Naive thymus-derived CD8-positive, alpha-beta T cell (primary cell): ENCODE data around the gene SVIL. TPM values are rescaled to one million over a fixed set of nuclear protein-coding genes. Genes with fewer than 3 reads are reported as not detected.
"Not testable (repeated sequence)": the region's sequence is repeated elsewhere in the genome, so short reads cannot be mapped to it uniquely, and the experiment has no call there.

Experiments
- ATAC-seq, 2 donors: fragments of 150-1000 bp; cut with Tn5 transposase in 1 of 2; sonication (Bioruptor Pico), chemical (Tn5 transposase) in 1 of 2; 1 replicate in 1 of 2; 2 replicates in 1 of 2; pipeline ENCODE4 v1.10.0; 2021; ENCODE audit warnings: mild to moderate bottlenecking in 2 of 2, moderate library complexity in 2 of 2
- POLR2A ChIA-PET: fragments of 350-600 bp; sonication (Branson Sonifier 250); formaldehyde crosslinking; loops from one replicate; lab custom pipeline; 2021; ENCODE audit warnings: antibody characterized with exemption; lab: Charles Lee
- DNase-seq, 10 donors: peaks; one replicate each; pipeline versions ENCODE4 v3.0.0 to v3.0.0-alpha.2; 2020 to 2022
- H3K27ac Mint-ChIP-seq, 10 donors: one replicate each; pipeline ENCODE4 v1.8.0; 2020 to 2022; ENCODE audit warnings: mild to moderate bottlenecking in 10 of 10, mixed read lengths in 10 of 10, moderate library complexity in 4 of 10, inconsistent platforms in 1 of 10
- H3K27me3 Mint-ChIP-seq, 5 donors: one replicate each; pipeline ENCODE4 v1.8.0; 2021 to 2022; ENCODE audit warnings: mixed read lengths in 5 of 5
- H3K36me3 Mint-ChIP-seq, 3 donors: one replicate each; pipeline ENCODE4 v1.8.0; 2020 to 2022; ENCODE audit warnings: mixed read lengths in 3 of 3, mild to moderate bottlenecking in 2 of 3, inconsistent platforms in 1 of 3
- H3K4me1 Mint-ChIP-seq, 4 donors: one replicate each; pipeline ENCODE4 v1.8.0; 2021 to 2022; ENCODE audit warnings: mixed read lengths in 4 of 4
- H3K4me3 Mint-ChIP-seq, 10 donors: one replicate each; pipeline ENCODE4 v1.8.0; 2020 to 2022; ENCODE audit warnings: mild to moderate bottlenecking in 10 of 10, mixed read lengths in 10 of 10, moderate library complexity in 6 of 10, inconsistent platforms in 1 of 10
- H3K9me3 Mint-ChIP-seq, 9 donors: one replicate each; pipeline ENCODE4 v1.8.0; 2020 to 2022; ENCODE audit warnings: mixed read lengths in 9 of 9, mild to moderate bottlenecking in 3 of 9, inconsistent platforms in 1 of 9, moderate library complexity in 1 of 9
- polyA plus RNA-seq, 3 donors: library from polyadenylated mRNA; unstranded; fragments of 300-500 nt; fragmentation: Illumina TruSeq; gene quantifications; one replicate each; pipeline ENCODE4 v1.2.3, GENCODE V29; 2021
- total RNA-seq, 8 experiments: library from RNA in 2 of 8; stranded (reverse) in 2 of 8; gene quantifications; one replicate each; pipeline ENCODE4 v1.2.3 and lab custom pipeline; 2021 to 2026

Gene SVIL
- total and polyA plus RNA-seq, 5 experiments from 2014 or later: 6.8 to 15.7 (median 12.6) TPM

DNA sequence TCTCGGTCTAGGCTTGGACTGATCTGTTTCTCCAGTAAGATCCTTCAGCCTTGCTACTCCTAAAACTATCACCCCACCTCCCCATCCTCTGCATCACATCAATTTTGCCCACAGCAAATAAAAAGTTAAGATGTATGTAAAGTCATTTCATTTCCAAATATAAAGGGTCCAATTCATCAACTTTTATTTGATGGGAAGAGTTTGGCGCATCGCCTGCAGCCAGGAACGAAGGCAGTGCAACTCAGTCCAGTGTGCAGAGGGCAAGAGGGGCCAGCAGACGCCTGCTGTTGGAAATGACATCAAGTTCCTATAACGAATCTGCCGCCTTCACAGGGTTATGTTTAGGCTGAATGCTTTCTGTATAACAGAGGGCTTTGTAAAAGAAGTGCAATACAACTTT lies 97.0 kb downstream of the SVIL start:
- Mint-ChIP-seq H3K36me3 (peaks cover 0 to 65% (median 7%) of the 10 kb centered on the region in 3 donors), H3K27ac (no peak overlapping the region), H3K4me3 (no peak overlapping the region), H3K9me3 (no peaks in the 10 kb centered on the region), H3K27me3 (no peaks in the 10 kb centered on the region), H3K4me1 (peaks cover 6 to 15% (median 10%) of the 10 kb centered on the region in 4 donors)
- ATAC-seq (no peak), DNase-seq (no peak)
- POLR2A ChIA-PET: no interaction called here

- ATAC-seq, H3K4me3 Mint-ChIP-seq, H3K27ac Mint-ChIP-seq, H3K27me3 Mint-ChIP-seq, POLR2A ChIA-PET, H3K9me3 Mint-ChIP-seq, DNase-seq: not testable (repeated sequence)
- Mint-ChIP-seq H3K36me3 (peaks cover 0 to 61% (median 9%) of the 10 kb centered on the region in 3 donors), H3K4me1 (peaks cover 6 to 15% (median 10%) of the 10 kb centered on the region in 4 donors)
Observed at GRCh38 chr10:29536691-29537090, 98.1 kb downstream of the SVIL start.

DNA sequence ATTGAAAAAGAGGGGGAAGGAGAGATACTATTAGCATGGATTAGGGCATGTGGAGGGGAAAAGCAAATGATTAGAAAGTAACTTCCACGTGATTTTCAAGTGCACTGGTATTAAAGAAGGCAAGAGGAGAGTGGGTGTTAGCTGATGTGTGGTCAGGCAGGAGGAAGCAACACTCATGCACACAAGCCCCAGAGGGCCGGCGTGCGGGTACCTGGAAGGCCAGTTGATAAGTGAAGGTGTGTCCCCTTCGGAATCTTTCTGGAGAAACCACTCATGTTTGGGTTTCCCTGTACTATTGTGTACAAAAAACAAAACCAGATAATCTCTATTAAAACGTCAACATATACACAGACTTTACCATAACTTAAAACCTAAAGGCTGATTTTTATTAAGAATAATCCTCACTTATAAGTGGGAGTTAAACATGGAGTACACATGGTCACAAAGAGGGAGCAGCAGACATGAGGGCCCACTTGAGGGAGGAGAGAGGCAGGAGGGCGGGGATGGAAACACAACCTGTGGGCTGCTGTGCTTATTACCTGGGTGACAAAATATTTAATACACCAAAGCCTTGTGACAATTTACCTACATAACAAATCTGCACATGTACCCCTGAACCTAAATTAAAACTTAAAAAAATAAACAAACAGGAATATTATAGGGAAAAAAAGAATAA lies 98.9 kb downstream of the SVIL start:
- Mint-ChIP-seq H3K9me3 (no peaks in the 10 kb centered on the region), H3K36me3 (peaks cover 0 to 56% (median 9%) of the 10 kb centered on the region in 3 donors), H3K4me1 (peaks cover 6 to 15% (median 10%) of the 10 kb centered on the region in 4 donors), H3K4me3 (no peak overlapping the region), H3K27me3 (no peaks in the 10 kb centered on the region), H3K27ac (no peak overlapping the region)
- POLR2A ChIA-PET: no interaction called here
- ATAC-seq (no peak), DNase-seq (no peak)

- Mint-ChIP-seq H3K4me1 (peaks cover 6 to 15% (median 10%) of the 10 kb centered on the region in 4 donors), H3K27ac (no peak overlapping the region), H3K27me3 (no peaks in the 10 kb centered on the region), H3K9me3 (no peaks in the 10 kb centered on the region), H3K36me3 (peaks cover 0 to 56% (median 12%) of the 10 kb centered on the region in 3 donors), H3K4me3 (no peak overlapping the region)
- no peak for ATAC-seq
- DNase-seq: no peak
- POLR2A ChIA-PET: no interaction called here
Observed at GRCh38 chr10:29535012-29535777, 99.6 kb downstream of the SVIL start.

DNA sequence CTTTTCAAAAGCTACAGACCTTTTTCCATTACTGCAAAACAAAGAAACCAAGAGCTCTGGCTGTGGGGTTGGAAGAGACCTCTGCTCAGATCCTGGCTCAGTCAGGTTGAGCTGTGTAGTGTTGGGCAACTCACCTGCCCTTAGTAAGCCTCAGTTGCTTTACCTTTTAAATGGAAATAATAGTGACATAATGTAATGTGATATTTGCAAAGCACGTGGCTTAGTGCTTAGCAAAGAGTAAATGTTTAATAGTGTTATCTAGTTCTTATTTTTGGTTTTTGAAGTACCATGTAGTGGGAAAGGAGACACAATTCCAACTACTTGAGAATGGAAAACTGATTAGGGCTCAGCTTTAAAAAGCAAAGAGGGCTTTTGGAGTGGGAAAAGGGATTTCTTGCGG lies 100.2 kb downstream of the SVIL start:
- H3K27me3 Mint-ChIP-seq: no peaks in the 10 kb centered on the region
- peaks cover 0 to 57% (median 14%) of the 10 kb centered on the region in 3 donors for H3K36me3 Mint-ChIP-seq
- H3K27ac Mint-ChIP-seq: no peak overlapping the region
- ATAC-seq (no peak), DNase-seq (no peak)
- no peak overlapping the region for H3K4me3 Mint-ChIP-seq
- POLR2A ChIA-PET: no interaction called here
- H3K4me1 Mint-ChIP-seq: peaks cover 6 to 10% (median 8%) of the 10 kb centered on the region in 4 donors
- H3K9me3 Mint-ChIP-seq: no peaks in the 10 kb centered on the region

GRCh38 chr10:29533696-29534285 lies 101.0 kb downstream of the SVIL start:
- Mint-ChIP-seq H3K4me3 (no peak overlapping the region), H3K36me3 (peaks cover 0 to 57% (median 17%) of the 10 kb centered on the region in 3 donors), H3K27ac (no peak overlapping the region), H3K27me3 (no peaks in the 10 kb centered on the region), H3K4me1 (peaks cover 6 to 9% (median 7%) of the 10 kb centered on the region in 4 donors), H3K9me3 (no peaks in the 10 kb centered on the region)
- ATAC-seq (no peak), DNase-seq (no peak)
- POLR2A ChIA-PET: no interaction called here

GRCh38 chr10:29533046-29533445 lies 101.7 kb downstream of the SVIL start:
- Mint-ChIP-seq H3K4me3 (no peak overlapping the region), H3K9me3 (no peaks in the 10 kb centered on the region), H3K4me1 (peaks cover 6 to 9% (median 7%) of the 10 kb centered on the region in 4 donors), H3K36me3 (peaks cover 0 to 57% (median 15%) of the 10 kb centered on the region in 3 donors), H3K27me3 (no peaks in the 10 kb centered on the region), H3K27ac (peak overlapping the region in 2 of 10 donors; percentile 27 to 31)
- DNase-seq (no peak), ATAC-seq (no peak)
- POLR2A ChIA-PET: no interaction called here

GRCh38 chr10:29532256-29532878 lies 102.4 kb downstream of the SVIL start:
- DNase-seq: no peak
- H3K9me3 Mint-ChIP-seq: no peaks in the 10 kb centered on the region
- H3K27ac Mint-ChIP-seq: peak overlapping the region in 1 of 10 donors; percentile 42
- H3K4me1 Mint-ChIP-seq: peaks cover 6 to 9% (median 7%) of the 10 kb centered on the region in 4 donors
- H3K27me3 Mint-ChIP-seq: no peaks in the 10 kb centered on the region
- POLR2A ChIA-PET: no interaction called here
- ATAC-seq: no peak
- H3K36me3 Mint-ChIP-seq: peaks cover 0 to 56% (median 13%) of the 10 kb centered on the region in 3 donors
- H3K4me3 Mint-ChIP-seq: no peak overlapping the region

DNA sequence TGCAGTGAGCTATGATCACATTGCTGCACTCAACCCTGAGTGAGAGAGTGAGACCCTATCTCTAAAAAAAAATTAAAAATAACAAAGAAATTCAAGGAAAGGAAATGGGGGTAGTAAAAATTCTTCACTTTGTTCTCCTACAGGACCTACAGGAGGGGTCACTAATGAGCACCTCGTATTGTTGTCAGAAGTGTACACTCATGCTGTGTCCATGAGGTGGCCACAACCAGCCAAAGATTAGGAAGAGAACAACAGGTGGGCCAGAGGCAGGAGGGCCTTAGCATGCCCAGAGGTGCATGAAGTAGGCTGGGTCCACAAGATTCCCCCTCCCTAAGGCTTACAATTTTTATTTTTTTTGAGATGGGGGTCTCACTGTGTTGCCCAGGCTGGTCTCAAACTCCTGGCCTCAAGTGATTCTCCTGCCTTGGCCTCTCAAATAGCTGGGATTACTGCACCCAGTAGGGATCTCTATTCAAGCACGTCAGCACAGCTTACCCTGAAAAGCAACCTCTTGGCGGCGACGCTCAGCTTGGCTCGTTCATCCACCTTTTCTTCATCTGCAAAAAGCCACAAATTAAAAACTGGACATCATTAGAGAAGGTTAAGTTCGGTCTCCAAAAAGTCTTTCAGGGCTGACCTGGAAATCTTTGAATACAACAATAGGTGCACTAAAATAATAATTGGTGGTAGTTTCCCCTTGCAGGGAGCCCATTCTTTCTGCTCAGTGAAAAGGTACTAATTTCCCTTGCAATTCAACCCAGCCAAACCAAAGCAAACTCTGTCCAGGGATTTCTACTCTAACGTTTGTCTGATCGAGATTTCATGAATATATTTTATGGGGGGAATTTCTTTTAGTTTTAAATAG lies 104.4 kb downstream of the SVIL start:
- ATAC-seq (no peak), DNase-seq (no peak)
- H3K27me3 Mint-ChIP-seq: no peaks in the 10 kb centered on the region
- POLR2A ChIA-PET: no interaction called here
- H3K4me3 Mint-ChIP-seq: no peak overlapping the region
- H3K27ac Mint-ChIP-seq: peak overlapping the region in 1 of 10 donors; percentile 43
- peaks cover 0 to 3% (median 1%) of the 10 kb centered on the region in 4 donors for H3K4me1 Mint-ChIP-seq
- peaks cover 0 to 63% (median 16%) of the 10 kb centered on the region in 3 donors for H3K36me3 Mint-ChIP-seq
- H3K9me3 Mint-ChIP-seq: no peaks in the 10 kb centered on the region

DNA sequence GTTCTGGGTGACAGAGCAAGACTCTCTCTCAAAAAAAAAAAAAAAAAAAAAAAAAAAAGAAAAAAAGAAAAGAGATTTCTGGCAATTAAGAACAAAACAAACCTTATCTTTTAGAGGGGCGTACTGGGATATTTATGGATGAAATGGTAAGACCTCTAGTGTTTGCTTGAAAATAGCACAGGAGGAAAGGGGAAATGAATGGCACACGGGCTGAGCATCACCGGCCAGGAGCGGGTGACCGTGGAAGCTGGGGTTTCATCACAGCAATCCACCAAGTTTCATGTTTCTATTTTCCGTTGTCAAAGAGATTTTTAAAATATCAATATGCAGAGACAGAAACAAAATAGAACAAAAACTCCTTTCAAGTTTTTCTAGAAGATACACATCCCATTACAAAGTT lies 105.6 kb downstream of the SVIL start:
- Mint-ChIP-seq H3K36me3 (peaks cover 0 to 68% (median 19%) of the 10 kb centered on the region in 3 donors), H3K4me1 (no peaks in the 10 kb centered on the region)
- ATAC-seq: no peak

DNA sequence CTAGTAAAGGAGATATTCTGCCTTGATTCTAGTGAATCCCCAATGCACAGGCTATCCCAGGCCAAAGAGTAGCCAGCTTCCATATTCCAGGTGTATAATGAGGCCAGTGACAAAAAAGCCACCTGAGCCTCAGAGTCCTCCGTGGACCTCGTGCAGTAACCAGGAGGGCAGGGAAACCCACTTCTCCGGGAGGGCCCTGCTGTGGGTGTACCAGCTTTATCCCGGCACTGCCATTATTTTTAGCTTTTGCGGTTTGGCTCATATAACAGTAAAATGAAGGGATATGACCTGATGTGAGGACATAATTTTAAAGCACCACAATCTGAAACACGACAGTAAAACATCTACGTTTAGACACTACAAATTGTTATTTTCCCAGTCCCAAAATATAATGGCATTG lies 109.0 kb downstream of the SVIL start:
- ATAC-seq (no peak), DNase-seq (no peak)
- no peak overlapping the region for H3K27ac Mint-ChIP-seq
- no peak overlapping the region for H3K4me3 Mint-ChIP-seq
- H3K9me3 Mint-ChIP-seq: no peaks in the 10 kb centered on the region
- H3K4me1 Mint-ChIP-seq: peaks cover 0 to 3% (median 0%) of the 10 kb centered on the region in 4 donors
- H3K27me3 Mint-ChIP-seq: no peaks in the 10 kb centered on the region
- H3K36me3 Mint-ChIP-seq: peaks cover 3 to 85% (median 40%) of the 10 kb centered on the region in 3 donors
- POLR2A ChIA-PET: no interaction called here

More for the DNA sequence above, 105.6 kb downstream of the SVIL start:
- Mint-ChIP-seq H3K9me3 (no peaks in the 10 kb centered on the region), H3K27me3 (no peaks in the 10 kb centered on the region), H3K4me3 (no peak overlapping the region), H3K27ac (peak overlapping the region in 1 of 10 donors; percentile 9)
- no peak for DNase-seq
- POLR2A ChIA-PET: interaction anchor here (0.7 kb wide), 1 partner anchor 224 kb away, joined by 5 read pairs; no protein-coding TSS in a partner anchor

- POLR2A ChIA-PET: no interaction called here
- no peak for ATAC-seq
- Mint-ChIP-seq H3K4me1 (peaks cover 0 to 3% (median 0%) of the 10 kb centered on the region in 4 donors), H3K4me3 (no peak overlapping the region), H3K36me3 (peaks cover 7 to 85% (median 38%) of the 10 kb centered on the region in 3 donors), H3K27ac (peak overlapping the region in 2 of 10 donors; percentile 27 to 63), H3K9me3 (no peaks in the 10 kb centered on the region), H3K27me3 (no peaks in the 10 kb centered on the region)
- no peak for DNase-seq
Observed at GRCh38 chr10:29524720-29525119, 110.1 kb downstream of the SVIL start.
